HS-27A (cell line): ENCODE data around the gene ACLY.

Source experiments
- DNase-seq: peaks from one replicate; pipeline ENCODE4 v3.0.0-alpha.2; 2012; ENCODE audit warnings: low read depth, missing footprints

Gene ACLY

GRCh38 chr17:41918314-41919164 is at the start of gene ACLY:
Gene ACLY (minus strand): TSS chr17:41918951. CDS start chr17:41913873, 5,078 bp downstream.
- DNase-seq: peak; percentile 72

- DNase-seq: no peak
Observed at GRCh38 chr17:41967921-41968578, 49.3 kb upstream of the ACLY start.

GRCh38 chr17:41967141-41967920 is 48.6 kb upstream of the ACLY start:
- DNase-seq: no peak

- peak; percentile 22 for DNase-seq
Observed at GRCh38 chr17:41966463-41967140, 47.9 kb upstream of the ACLY start, which contains the start of gene CNP. Gene CNP (plus strand): TSS chr17:41966795. CDS start chr17:41966885, 90 bp downstream.

- DNase-seq: no peak
Observed at GRCh38 chr17:41965694-41966462, 47.1 kb upstream of the ACLY start.

- no peak for DNase-seq
Observed at GRCh38 chr17:41962768-41963434, 44.1 kb upstream of the ACLY start.

GRCh38 chr17:41962111-41962510 is 43.4 kb upstream of the ACLY start:
- no peak for DNase-seq

GRCh38 chr17:41959336-41960095 is 40.8 kb upstream of the ACLY start:
- DNase-seq: no peak

GRCh38 chr17:41959030-41959335 is 40.2 kb upstream of the ACLY start:
- no peak for DNase-seq

GRCh38 chr17:41957869-41958439 is 39.2 kb upstream of the ACLY start:
- DNase-seq: no peak

- DNase-seq: no peak
Observed at GRCh38 chr17:41957031-41957868, 38.5 kb upstream of the ACLY start.

GRCh38 chr17:41956522-41956921 is 37.8 kb upstream of the ACLY start:
- no peak for DNase-seq

GRCh38 chr17:41948762-41949460 is 30.2 kb upstream of the ACLY start:
- DNase-seq: no peak

GRCh38 chr17:41944943-41945342 is 26.2 kb upstream of the ACLY start:
- DNase-seq: no peak

GRCh38 chr17:41943492-41943891 is 24.7 kb upstream of the ACLY start:
- no peak for DNase-seq

GRCh38 chr17:41942626-41943373 is 24.0 kb upstream of the ACLY start:
- no peak for DNase-seq

GRCh38 chr17:41941168-41941567 is 22.4 kb upstream of the ACLY start:
- DNase-seq: no peak
